ENCODE results near the gene MSH3.
"Not testable (repeated sequence)": the region's sequence is repeated elsewhere in the genome, so short reads cannot be mapped to it uniquely, and the experiment has no call there.

The MSH3 gene

DNA sequence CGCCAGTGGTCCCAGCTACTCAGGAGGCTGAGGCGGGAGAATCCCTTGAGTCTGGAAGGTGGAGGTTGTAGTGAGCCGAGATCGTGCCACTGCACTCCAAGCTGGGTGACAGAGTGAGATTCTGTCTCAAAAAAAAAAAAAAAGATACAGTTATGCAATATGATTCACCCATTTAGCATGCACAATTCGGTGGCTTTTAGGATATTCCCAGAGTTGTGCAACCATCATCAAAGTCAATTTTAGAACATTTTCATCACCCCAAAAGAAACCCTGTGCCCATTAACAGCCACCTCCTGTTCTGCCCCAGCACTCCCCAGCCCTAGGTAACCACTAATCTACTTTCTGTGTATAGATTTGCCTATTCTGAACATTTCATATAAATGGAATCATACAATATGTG, 4.7 kb downstream of the MSH3 start:
- no peak for DNase-seq

- DNase-seq, result not testable (repeated sequence)
These were observed 6.2 kb downstream of the MSH3 start for GRCh38 chr5:80660661-80661060.

DNA sequence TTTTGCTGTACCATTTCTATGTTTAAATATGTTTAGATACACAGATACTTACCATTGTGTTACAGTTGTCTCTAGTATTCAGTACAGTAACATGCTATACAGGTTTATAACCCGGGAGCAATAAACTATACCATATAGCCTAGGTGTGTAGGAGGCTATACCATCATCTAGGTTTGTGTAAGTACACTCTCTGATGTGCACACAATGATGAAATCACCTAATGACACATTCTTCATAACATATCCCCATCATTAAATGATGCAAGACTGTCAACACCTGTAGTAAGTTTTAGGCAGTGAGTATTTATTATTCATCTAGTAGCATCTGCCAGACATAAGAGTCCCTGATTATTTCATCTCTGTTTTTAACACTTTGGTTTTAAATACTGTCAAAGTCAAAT, 7.7 kb downstream of the MSH3 start:
- DNase-seq, result no peak

GRCh38 chr5:80665057-80665456, 10.6 kb downstream of the MSH3 start:
- no peak for DNase-seq

- no peak for DNase-seq
These were observed 12.9 kb downstream of the MSH3 start for GRCh38 chr5:80667384-80667783.

GRCh38 chr5:80668016-80668969, 13.8 kb downstream of the MSH3 start:
- no peak for DNase-seq

DNA sequence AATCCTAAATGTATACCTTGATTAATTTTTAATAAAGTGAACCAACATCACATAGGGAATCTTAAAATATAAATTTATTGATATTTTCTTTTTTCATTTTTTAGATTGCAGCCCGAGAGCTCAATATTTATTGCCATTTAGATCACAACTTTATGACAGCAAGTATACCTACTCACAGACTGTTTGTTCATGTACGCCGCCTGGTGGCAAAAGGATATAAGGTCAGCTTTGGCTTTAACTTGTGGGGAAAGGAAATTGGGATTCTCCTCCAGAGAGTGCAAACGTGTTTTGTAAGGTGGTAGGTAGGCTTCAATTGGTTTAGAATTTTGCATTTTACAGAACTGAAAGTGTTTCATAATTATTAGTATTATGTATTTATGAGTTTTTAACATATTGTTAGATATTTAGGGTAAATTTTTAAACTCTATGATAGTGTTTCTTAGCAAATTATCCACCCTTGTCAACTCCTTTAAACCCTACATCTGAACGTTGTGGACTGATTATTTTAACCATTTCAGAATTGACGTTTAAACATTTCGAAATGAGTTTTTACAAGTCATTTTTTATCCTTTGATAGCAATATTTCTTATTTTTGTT, 17.8 kb downstream of the MSH3 start:
- peak; percentile 78 for DNase-seq

DNA sequence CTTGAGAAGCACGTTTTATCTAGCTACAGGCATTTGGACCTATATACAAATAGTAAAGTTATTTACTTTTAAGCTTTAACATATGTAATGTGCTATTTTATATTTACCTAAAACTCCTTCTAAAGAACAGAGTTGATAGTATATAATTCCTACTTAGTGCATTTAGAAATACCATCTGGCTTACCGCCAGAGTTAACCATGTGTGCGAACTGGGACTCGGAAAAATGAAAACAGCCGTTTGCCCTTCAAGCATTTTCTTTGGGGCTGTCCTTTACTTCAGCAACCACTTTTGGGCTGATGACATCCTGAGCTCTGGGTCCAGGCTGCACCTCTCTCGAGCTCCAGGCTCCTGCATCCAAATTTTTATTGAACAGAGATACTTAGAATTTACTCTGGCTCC, 22.3 kb downstream of the MSH3 start:
- DNase-seq, result no peak

DNA sequence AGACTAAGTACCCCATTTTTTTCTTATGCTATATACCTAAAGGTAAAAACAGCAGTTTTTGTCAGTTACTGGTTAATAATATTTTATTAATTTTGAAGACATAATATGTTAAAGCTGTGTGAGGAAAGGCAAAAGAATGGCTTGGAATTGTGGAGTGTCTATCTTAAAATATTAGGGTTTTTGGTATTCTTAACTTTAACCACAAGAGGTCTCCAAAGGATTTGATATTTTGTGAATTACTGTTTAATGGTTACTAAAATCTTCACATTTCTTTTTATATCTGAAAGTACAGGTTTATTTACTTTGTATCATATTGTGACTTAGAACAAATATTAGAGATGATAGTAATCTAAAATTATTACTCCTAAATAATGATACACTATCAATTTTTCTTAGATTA, 32.3 kb downstream of the MSH3 start:
- DNase-seq, result no peak

DNA sequence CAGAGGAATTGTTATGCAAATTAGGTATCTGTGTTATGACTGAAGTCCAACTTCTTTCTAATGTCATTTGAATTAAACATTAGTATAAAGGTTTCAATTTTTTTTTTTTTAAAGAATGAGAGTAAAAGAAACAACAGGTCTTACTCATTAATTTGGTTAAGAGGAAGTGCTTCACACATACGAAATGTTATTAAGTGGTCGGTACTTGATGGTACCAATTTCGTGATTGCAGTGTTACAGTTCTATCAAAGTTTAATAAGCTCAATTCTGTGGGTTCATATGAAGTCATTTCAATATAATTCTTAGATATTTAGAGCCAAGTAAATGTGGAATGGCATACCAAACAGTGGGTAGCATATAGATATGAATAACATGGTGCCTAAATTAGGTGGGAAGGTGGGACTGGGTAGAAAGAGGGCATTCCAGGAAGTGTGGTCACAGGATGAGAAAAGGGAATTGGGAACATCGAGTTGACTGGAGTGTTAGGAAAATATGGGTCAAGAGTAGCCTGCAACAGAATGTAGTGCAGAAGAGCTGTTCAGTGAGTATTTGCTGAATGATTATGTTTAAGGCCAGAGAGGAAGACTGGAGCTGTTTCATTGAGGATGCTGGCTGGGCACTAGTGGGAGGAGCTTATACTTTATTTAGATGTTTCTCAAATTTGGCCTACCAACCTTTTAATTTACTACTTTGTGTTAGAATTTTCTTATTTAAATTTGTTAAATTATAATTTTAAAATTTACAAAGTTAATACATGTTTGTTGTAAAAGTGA, 34.4 kb downstream of the MSH3 start:
- no peak for DNase-seq

DNA sequence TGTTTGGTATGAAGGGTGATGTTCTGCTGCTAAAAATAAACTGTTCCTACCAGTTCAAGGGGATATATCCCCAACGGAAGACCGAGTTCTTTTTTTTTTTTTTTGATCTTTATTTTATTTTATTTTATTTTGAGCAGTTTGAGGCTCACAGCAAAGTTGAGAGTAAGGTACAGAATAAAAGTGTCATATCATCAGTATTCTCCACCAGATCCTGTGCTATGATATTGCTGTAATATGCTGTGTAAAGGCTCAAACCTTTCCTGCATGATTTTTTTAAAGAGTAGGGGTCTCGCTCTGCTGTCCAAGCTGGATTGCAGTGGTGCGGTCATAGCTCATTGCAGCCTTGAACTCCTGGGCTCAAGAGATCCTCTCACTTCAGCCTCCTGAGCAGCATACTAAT, 35.2 kb downstream of the MSH3 start:
- no peak for DNase-seq

- DNase-seq, result no peak
These were observed 41.2 kb downstream of the MSH3 start for GRCh38 chr5:80695666-80696065.

DNA sequence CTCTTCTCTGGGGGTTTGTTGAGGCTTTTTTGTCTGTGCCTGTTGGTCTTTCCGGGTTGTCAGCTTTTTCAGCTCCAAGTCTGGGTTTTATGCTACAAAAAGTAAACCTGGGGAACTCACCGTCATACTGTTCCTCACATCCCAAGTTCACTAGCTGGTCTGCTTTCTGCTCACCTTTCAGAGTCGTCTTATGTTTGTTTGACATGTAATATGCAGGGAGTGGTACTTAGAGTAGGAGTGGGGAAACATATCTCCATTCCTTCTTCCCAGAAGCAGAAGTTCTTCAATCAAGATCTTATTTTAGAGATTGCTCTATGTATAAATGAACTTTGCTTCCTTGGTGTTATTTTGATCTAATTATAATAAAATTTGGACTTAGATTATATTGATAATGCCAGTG, 42.0 kb downstream of the MSH3 start:
- DNase-seq, result no peak

GRCh38 chr5:80697100-80697499, 42.6 kb downstream of the MSH3 start:
- no peak for DNase-seq

DNA sequence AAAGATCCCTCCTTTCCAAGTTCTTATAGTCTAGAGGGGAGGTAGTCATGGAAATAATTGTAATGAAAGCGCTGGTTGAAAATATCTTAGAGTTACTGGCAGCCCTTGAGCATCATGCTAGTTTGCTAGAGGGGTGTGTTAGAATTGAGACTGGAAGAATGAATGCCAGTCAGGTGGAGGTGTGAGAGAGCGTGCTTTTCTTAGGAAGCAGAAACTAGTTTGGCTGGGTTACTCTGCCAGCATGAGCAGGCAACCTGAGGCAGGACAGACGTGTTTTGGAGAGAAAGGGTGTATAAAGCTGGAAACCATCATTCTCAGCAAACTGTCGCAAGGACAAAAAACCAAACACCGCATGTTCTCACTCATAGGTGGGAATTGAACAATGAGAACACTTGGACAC, 43.9 kb downstream of the MSH3 start:
- no peak for DNase-seq

DNA sequence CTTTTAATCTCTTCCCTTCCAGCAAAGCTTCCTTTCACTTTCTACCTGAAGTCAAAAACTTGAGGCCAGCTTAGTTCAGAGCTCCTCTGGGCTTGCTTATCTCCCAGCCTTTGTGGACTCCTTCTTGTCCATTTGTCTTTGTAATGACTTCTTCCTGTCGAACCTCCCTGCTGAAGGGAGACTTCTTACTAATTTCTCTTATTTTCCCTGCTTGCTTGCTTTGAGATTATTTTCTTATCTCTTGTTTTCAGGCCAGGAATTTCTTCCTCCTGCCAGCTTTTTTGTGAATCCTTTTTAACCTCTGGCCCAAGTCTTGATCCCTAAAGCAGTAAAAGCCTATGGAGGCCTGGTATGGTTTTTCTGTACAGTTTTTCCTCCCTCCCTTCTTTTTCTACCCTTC, 47.1 kb downstream of the MSH3 start:
- DNase-seq, result no peak

- DNase-seq, result no peak
These were observed 48.8 kb downstream of the MSH3 start for GRCh38 chr5:80703291-80703690.

GRCh38 chr5:80703747-80704146, 49.3 kb downstream of the MSH3 start:
- DNase-seq, result no peak

DNA sequence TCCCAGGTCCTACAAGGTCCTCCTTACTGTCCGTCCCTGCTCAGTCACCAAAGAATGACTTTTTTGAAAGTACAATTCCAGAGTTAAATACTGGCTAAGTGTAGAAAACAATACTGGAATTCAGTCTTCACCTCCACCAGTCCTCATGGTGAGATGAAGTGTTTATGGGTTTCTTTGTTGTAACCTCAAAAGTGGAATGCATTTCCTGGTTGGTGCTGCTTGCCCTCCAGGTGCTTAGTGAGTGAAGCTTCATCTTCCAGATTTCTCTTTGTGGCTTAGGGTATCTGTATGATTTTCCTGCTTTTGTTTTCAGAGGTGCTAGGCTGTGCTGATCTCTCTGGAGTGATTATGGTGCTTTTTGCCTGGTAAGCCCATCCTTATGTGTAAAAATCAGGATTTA, 49.8 kb downstream of the MSH3 start:
- DNase-seq, result no peak

- DNase-seq, result no peak
These were observed 50.8 kb downstream of the MSH3 start for GRCh38 chr5:80705216-80705769.

- DNase-seq, result no peak
These were observed 51.3 kb downstream of the MSH3 start for GRCh38 chr5:80705801-80706200.

DNA sequence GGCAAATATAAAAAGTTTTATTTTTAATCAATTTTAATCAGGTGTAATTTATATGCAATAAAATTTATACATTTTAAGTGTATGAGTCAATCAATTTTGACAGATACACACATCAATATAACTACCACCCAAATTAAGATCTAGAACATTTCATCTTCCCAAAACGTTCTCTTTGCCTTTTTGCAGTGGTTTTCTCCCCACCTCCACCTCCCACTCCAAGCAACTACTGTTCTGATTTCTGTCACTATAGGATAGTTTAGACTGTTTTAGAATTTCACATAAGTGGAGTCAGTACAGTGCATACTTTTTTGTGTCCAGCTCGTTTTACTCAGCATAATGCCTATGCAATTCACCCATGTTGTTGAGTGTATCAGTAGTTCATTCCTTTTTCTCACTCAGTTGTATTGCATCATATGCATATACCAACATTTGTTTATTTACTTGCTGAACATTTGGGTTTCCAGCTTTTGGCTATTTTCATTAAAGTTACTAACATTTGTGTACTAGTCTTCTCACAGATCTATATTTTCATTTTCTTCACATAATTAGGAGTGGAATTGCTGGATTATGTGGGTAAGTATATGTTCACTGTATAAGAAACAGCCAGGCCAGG, 52.5 kb downstream of the MSH3 start:
- no peak for DNase-seq

- no peak for DNase-seq
These were observed 53.2 kb downstream of the MSH3 start for GRCh38 chr5:80707645-80708044.

Measured in activated CD4-positive, alpha-beta T cell treated with anti-CD3 and anti-CD28 coated beads for 48 hours (primary cell).